Measurements from ENCODE around the gene TYR. TPM values are rescaled to one million over a fixed set of nuclear protein-coding genes. Genes with fewer than 3 reads are reported as not detected.
A peak's percentile ranks its signal among the peaks of the same experiment; 100 is the strongest.
"Not testable (repeated sequence)": the region's sequence is repeated elsewhere in the genome, so short reads cannot be mapped to it uniquely, and the experiment has no call there.

The TYR gene
- total RNA-seq, 4 donors from 2014 or later: not detected

DNA sequence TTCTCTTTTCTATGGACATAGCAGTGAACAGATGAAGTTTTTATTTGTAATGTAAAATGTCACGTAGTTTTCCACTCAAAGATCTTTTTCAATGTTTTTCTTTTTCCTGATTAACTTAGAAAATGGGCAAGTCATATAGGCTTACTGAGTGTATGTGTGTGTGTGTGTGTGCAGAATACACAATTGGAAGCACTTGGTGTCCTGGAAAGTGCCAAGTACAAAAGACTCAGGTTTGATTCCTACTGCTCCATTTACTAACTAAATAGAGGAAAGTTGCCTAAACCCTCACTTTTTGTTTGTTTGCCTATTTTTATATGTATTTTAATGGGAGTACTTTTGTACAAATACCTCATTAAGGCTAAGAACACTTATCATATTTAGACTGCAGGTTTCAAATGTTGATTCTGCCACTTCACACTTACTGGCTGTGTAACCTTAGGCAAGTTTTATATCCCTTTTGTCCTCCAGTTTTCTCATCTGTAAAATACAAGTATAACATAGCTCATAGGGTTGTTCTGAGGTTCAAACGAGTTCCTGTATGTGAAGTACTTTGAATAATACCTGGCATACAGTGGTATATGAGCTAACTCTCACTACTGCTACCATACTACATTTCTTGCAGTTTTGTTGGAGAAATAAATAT is 90.1 kb downstream of the TYR start:
- no peak for DNase-seq
- H3K27ac ChIP-seq: no peak overlapping the region
- no peak overlapping the region for H3K4me3 ChIP-seq
- no peaks in the 10 kb centered on the region for H3K27me3 ChIP-seq
- in situ Hi-C loops (cut with MboI; ENCODE audit: low pct_ligation_motif_present in 1 of 4, low pct_unique_long_range_greater_than_20kb in 1 of 4, low sequenced_read_pairs in 3 of 4) (no loop called here), intact Hi-C loops (cut with DNase I; ENCODE audit: low total_unique reads) (no loop called here)
- TF ChIP-seq, protein P1, sequence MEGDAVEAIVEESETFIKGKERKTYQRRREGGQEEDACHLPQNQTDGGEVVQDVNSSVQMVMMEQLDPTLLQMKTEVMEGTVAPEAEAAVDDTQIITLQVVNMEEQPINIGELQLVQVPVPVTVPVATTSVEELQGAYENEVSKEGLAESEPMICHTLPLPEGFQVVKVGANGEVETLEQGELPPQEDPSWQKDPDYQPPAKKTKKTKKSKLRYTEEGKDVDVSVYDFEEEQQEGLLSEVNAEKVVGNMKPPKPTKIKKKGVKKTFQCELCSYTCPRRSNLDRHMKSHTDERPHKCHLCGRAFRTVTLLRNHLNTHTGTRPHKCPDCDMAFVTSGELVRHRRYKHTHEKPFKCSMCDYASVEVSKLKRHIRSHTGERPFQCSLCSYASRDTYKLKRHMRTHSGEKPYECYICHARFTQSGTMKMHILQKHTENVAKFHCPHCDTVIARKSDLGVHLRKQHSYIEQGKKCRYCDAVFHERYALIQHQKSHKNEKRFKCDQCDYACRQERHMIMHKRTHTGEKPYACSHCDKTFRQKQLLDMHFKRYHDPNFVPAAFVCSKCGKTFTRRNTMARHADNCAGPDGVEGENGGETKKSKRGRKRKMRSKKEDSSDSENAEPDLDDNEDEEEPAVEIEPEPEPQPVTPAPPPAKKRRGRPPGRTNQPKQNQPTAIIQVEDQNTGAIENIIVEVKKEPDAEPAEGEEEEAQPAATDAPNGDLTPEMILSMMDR (IDR thresholded peaks at IDR 0.05): no peak
- TF ChIP-seq POLR2AphosphoS5 (IDR thresholded peaks at IDR 0.05) (no peak), EP300 (IDR thresholded peaks at IDR 0.05; ENCODE audit: low read depth) (no peak), POLR2A (IDR thresholded peaks at IDR 0.05) (no peak)
- no peaks in the 10 kb centered on the region for H3K36me3 ChIP-seq
- WGBS, 2 donors (ENCODE audit: low coverage in 1 of 2): 64 to 70% methylated on average over 2 of the region's 2 CpGs
- no peaks in the 10 kb centered on the region for H3K4me1 ChIP-seq
- no peaks in the 10 kb centered on the region for H3K9me3 ChIP-seq

DNA sequence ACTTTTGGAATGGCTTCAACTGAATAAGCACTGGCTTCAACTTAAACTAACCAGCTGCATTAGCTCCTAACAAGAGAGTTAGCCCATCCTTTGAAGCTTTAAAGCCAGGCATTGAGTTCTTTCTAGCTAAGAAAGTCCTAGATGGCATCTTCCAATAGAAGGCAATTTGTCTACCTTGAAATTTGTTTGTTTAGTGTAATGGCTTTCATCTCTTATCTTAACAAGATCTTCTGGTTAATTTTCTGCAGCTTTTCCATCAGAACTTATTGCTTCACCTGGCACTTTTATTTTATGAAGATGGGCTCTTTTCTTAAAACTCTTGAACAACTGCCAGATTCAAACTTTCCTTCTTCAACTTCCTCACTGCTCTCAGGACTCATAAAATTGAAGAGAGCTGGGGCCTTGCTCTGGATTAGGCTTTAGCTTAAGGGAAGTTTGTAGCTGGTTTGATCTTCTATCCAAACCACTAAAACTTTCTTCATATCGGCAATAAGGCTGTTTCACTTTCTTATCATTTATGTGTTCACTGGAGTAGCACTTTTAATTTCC is 94.9 kb downstream of the TYR start:
- Histone ChIP-seq H3K4me1 (peaks cover 0 to 14% (median 0%) of the 10 kb centered on the region in 4 donors), H3K27ac (peak overlapping the region in 1 of 4 donors; percentile 50)
- H3K4me3 ChIP-seq; H3K27me3 ChIP-seq; H3K9me3 ChIP-seq; intact Hi-C loops (cut with DNase I; ENCODE audit: low total_unique reads); DNase-seq; in situ Hi-C loops (cut with MboI; ENCODE audit: low pct_ligation_motif_present in 1 of 4, low pct_unique_long_range_greater_than_20kb in 1 of 4, low sequenced_read_pairs in 3 of 4); H3K36me3 ChIP-seq: not testable (repeated sequence)
- WGBS, 2 donors (ENCODE audit: low coverage in 1 of 2): 50 to 54% methylated on average over 1 of the region's 1 CpG

DNA sequence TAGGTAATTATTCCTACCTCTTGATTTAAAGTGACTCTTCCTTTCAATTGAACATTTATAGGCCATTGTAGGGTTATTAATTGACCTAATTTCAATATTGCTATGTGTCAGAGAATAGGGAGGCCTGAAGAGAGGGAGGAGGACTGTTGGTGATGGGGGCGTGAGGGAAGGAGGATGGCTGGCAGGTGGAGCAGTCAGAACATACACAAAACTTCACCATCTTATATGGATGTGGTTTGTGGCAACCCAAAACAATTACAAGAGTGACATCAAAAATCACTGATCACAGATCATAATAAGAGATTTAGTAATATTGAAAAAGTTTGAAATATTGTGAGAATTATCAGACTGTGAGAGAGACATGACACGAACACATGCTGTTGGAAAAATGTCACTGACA is 95.5 kb downstream of the TYR start:
- in situ Hi-C loops (cut with MboI; ENCODE audit: low pct_ligation_motif_present in 1 of 4, low pct_unique_long_range_greater_than_20kb in 1 of 4, low sequenced_read_pairs in 3 of 4); H3K9me3 ChIP-seq; DNase-seq; H3K36me3 ChIP-seq; intact Hi-C loops (cut with DNase I; ENCODE audit: low total_unique reads); H3K4me3 ChIP-seq; H3K27me3 ChIP-seq: not testable (repeated sequence)
- 73 to 83% methylated on average over 2 of the region's 2 CpGs for WGBS, 2 donors (ENCODE audit: low coverage in 1 of 2)
- H3K27ac ChIP-seq: peak overlapping the region in 1 of 4 donors; percentile 50
- peaks cover 0 to 14% (median 0%) of the 10 kb centered on the region in 4 donors for H3K4me1 ChIP-seq

DNA sequence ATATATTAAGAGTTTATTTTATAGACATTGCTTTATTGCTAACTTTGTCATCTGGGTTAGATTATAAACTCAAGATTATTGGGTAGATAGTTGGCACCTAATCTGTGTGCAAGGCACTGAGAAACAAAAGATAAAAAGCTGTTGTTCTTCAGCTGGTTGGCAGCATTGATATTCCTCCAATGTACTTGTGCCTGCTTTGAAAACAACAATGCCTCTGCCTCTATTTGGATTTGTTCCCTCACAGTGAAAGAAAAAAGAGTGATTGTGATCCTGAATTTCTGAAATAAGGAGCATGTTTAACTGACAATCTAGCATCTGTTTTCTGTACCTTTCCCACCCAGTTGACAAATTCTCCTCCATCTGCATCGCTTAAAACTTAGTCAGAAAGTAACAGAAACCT is 98.3 kb downstream of the TYR start:
- H3K4me3 ChIP-seq: no peak overlapping the region
- H3K27ac ChIP-seq: no peak overlapping the region
- H3K9me3 ChIP-seq: no peaks in the 10 kb centered on the region
- H3K36me3 ChIP-seq: no peaks in the 10 kb centered on the region
- intact Hi-C loops (cut with DNase I; ENCODE audit: low total_unique reads) (no loop called here), in situ Hi-C loops (cut with MboI; ENCODE audit: low pct_ligation_motif_present in 1 of 4, low pct_unique_long_range_greater_than_20kb in 1 of 4, low sequenced_read_pairs in 3 of 4) (no loop called here)
- no peaks in the 10 kb centered on the region for H3K27me3 ChIP-seq
- WGBS, 2 donors (ENCODE audit: low coverage in 1 of 2): 59 to 71% methylated on average over 1 of the region's 1 CpG
- DNase-seq: no peak
- TF ChIP-seq, protein P1 (IDR thresholded peaks at IDR 0.05): no peak
- TF ChIP-seq POLR2A (IDR thresholded peaks at IDR 0.05): no peak
- no peak for TF ChIP-seq EP300 (IDR thresholded peaks at IDR 0.05; ENCODE audit: low read depth)
- no peak for TF ChIP-seq POLR2AphosphoS5 (IDR thresholded peaks at IDR 0.05)
- H3K4me1 ChIP-seq: peaks cover 3 to 25% (median 11%) of the 10 kb centered on the region in 4 donors

DNA sequence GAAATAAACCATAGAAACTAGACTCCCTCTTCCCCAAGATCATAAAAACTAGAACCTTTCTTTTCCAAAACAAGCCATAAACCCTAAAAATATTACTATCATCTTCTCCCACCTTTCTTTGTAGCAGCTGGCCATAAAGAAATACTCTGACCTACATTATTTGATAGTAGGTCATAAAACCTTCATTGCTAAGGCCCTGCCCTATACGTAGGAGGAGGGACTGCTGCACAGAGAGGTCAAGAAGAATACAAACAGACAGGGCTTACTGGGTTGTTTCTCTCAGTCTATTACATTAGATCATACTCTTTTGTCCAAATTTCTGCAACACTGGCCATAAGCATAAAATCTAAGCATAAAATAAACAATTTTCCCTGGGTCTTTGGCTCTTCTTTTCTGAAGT is 101.5 kb downstream of the TYR start:
- in situ Hi-C loops (cut with MboI; ENCODE audit: low pct_ligation_motif_present in 1 of 4, low pct_unique_long_range_greater_than_20kb in 1 of 4, low sequenced_read_pairs in 3 of 4): no loop called here
- Histone ChIP-seq H3K4me3 (no peak overlapping the region), H3K4me1 (peaks cover 3 to 17% (median 12%) of the 10 kb centered on the region in 4 donors), H3K27me3 (no peaks in the 10 kb centered on the region), H3K27ac (peak overlapping the region in 1 of 4 donors; percentile 13), H3K9me3 (no peaks in the 10 kb centered on the region), H3K36me3 (no peaks in the 10 kb centered on the region)
- no peak for TF ChIP-seq EP300 (IDR thresholded peaks at IDR 0.05; ENCODE audit: low read depth)
- no peak for TF ChIP-seq POLR2AphosphoS5 (IDR thresholded peaks at IDR 0.05)
- TF ChIP-seq, protein P1 (IDR thresholded peaks at IDR 0.05): no peak
- no peak for TF ChIP-seq POLR2A (IDR thresholded peaks at IDR 0.05)
- 44 to 47% methylated on average over 1 of the region's 1 CpG for WGBS, 2 donors (ENCODE audit: low coverage in 1 of 2)
- DNase-seq: peak; percentile 10
- intact Hi-C loops (cut with DNase I; ENCODE audit: low total_unique reads): no loop called here

DNA sequence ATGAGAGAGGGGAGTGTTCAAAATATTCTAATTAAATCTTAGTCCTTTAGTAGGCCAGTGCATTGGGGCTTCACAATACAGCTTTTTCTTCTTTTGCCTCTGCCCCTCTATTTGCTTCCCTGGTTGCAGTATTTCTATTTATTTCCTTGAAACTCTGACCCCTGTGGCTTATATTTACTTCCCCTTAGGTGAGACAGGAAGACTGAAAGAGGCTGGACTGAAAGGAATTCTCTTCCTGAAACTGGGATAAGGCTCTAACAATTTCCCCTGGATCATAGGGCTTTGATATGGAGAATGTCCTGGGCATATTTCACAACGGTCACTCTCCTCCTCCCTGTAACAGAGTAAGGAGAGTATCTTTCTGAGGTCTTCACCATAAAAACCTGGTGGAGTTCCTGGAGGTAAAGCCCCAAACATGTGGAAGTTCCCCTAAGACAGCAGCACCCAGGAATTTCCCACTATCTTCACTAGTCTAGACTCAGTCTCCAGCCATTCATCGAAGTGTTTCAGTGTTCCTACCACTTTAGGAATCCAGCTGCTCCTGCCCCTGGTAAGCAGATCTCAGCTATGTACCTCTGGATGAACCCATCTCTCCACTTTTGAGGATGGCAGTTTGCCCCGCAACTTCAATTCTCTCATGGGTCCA is 103.5 kb downstream of the TYR start:
- H3K27ac ChIP-seq; H3K9me3 ChIP-seq; H3K36me3 ChIP-seq; H3K27me3 ChIP-seq; DNase-seq; intact Hi-C loops (cut with DNase I; ENCODE audit: low total_unique reads); in situ Hi-C loops (cut with MboI; ENCODE audit: low pct_ligation_motif_present in 1 of 4, low pct_unique_long_range_greater_than_20kb in 1 of 4, low sequenced_read_pairs in 3 of 4); H3K4me3 ChIP-seq: not testable (repeated sequence)
- H3K4me1 ChIP-seq: peaks cover 3 to 17% (median 9%) of the 10 kb centered on the region in 4 donors
- WGBS, 2 donors (ENCODE audit: low coverage in 1 of 2): 20 to 77% methylated on average over 1 to 3 of the region's 3 CpGs

DNA sequence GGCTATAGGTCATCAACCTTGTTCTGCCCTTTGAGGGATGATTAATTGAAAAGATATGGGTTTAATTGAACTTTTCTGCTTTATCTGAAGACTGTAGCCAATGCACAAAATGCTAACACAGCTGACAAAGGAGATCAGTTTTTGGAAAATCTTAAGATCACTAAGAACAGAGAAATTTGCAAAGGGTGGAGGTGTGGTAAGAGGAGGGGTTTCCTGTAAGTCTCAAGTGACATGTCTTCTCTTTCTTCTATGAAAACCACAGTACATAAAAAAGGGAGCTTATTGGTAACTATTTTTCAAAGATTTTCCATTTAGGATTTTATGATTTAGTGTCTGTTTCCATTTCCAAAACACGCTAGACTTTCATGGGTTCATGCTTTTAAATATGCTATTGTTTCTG is 108.9 kb downstream of the TYR start:
- H3K9me3 ChIP-seq; H3K4me1 ChIP-seq; H3K27ac ChIP-seq; DNase-seq; intact Hi-C loops (cut with DNase I; ENCODE audit: low total_unique reads); H3K36me3 ChIP-seq; H3K27me3 ChIP-seq; H3K4me3 ChIP-seq; in situ Hi-C loops (cut with MboI; ENCODE audit: low pct_ligation_motif_present in 1 of 4, low pct_unique_long_range_greater_than_20kb in 1 of 4, low sequenced_read_pairs in 3 of 4): not testable (repeated sequence)
- 74 to 78% methylated on average over 1 of the region's 1 CpG for WGBS, 2 donors (ENCODE audit: low coverage in 1 of 2)
